ENCODE results near the gene GUCY1A2.
"Not testable (repeated sequence)": the region's sequence is repeated elsewhere in the genome, so short reads cannot be mapped to it uniquely, and the experiment has no call there.

The GUCY1A2 gene

GRCh38 chr11:106794058-106794457, 224.2 kb downstream of the GUCY1A2 start:
- H3K4me3 Mint-ChIP-seq: no peak overlapping the region
- DNase-seq (ENCODE audit: low spot score in 2 of 2) (no peak), ATAC-seq (replicated peaks; ENCODE audit: extremely low read depth, poor library complexity, severe bottlenecking) (no peak)
- no peaks in the 10 kb centered on the region for H3K27me3 Mint-ChIP-seq
- H3K4me1 Mint-ChIP-seq: no peaks in the 10 kb centered on the region
- H3K9me3 Mint-ChIP-seq: peaks cover 15% of the 10 kb centered on the region
- no peak overlapping the region for H3K27ac Mint-ChIP-seq (ENCODE audit: low read depth)
- peaks cover 1% of the 10 kb centered on the region for H3K36me3 Mint-ChIP-seq (ENCODE audit: insufficient read depth)

- peaks cover 10% of the 10 kb centered on the region for H3K9me3 Mint-ChIP-seq
Measured at GRCh38 chr11:106789406-106789805, 228.9 kb downstream of the GUCY1A2 start.

GRCh38 chr11:106787454-106787853, 230.8 kb downstream of the GUCY1A2 start:
- Mint-ChIP-seq H3K9me3 (peaks cover 10% of the 10 kb centered on the region), H3K36me3 (ENCODE audit: insufficient read depth) (no peaks in the 10 kb centered on the region), H3K27ac (ENCODE audit: low read depth) (no peak overlapping the region), H3K27me3 (no peaks in the 10 kb centered on the region), H3K4me1 (no peaks in the 10 kb centered on the region), H3K4me3 (no peak overlapping the region)
- DNase-seq (ENCODE audit: low spot score in 2 of 2) (no peak), ATAC-seq (replicated peaks; ENCODE audit: extremely low read depth, poor library complexity, severe bottlenecking) (no peak)

More at GRCh38 chr11:106789406-106789805, 228.9 kb downstream of the GUCY1A2 start:
- no peaks in the 10 kb centered on the region for H3K27me3 Mint-ChIP-seq
- DNase-seq (ENCODE audit: low spot score in 2 of 2): no peak
- H3K36me3 Mint-ChIP-seq (ENCODE audit: insufficient read depth): no peaks in the 10 kb centered on the region
- H3K27ac Mint-ChIP-seq (ENCODE audit: low read depth): no peak overlapping the region
- no peaks in the 10 kb centered on the region for H3K4me1 Mint-ChIP-seq
- ATAC-seq (replicated peaks; ENCODE audit: extremely low read depth, poor library complexity, severe bottlenecking): no peak
- no peak overlapping the region for H3K4me3 Mint-ChIP-seq

GRCh38 chr11:106785913-106786650, 232.2 kb downstream of the GUCY1A2 start:
- Mint-ChIP-seq H3K27ac (ENCODE audit: low read depth) (no peak overlapping the region), H3K27me3 (no peaks in the 10 kb centered on the region), H3K4me1 (no peaks in the 10 kb centered on the region), H3K36me3 (ENCODE audit: insufficient read depth) (no peaks in the 10 kb centered on the region), H3K4me3 (no peak overlapping the region), H3K9me3 (peaks cover 16% of the 10 kb centered on the region)
- no peak for DNase-seq (ENCODE audit: low spot score in 2 of 2)
- ATAC-seq (replicated peaks; ENCODE audit: extremely low read depth, poor library complexity, severe bottlenecking): no peak

- H3K9me3 Mint-ChIP-seq: peaks cover 22% of the 10 kb centered on the region
- H3K27ac Mint-ChIP-seq (ENCODE audit: low read depth); DNase-seq (ENCODE audit: low spot score in 2 of 2); H3K36me3 Mint-ChIP-seq (ENCODE audit: insufficient read depth); ATAC-seq (replicated peaks; ENCODE audit: extremely low read depth, poor library complexity, severe bottlenecking); H3K4me3 Mint-ChIP-seq; H3K4me1 Mint-ChIP-seq; H3K27me3 Mint-ChIP-seq: not testable (repeated sequence)
Measured at GRCh38 chr11:106777302-106777701, 241.0 kb downstream of the GUCY1A2 start.

- H3K4me1 Mint-ChIP-seq: no peaks in the 10 kb centered on the region
- ATAC-seq (replicated peaks; ENCODE audit: extremely low read depth, poor library complexity, severe bottlenecking) (no peak), DNase-seq (ENCODE audit: low spot score in 2 of 2) (no peak)
- H3K9me3 Mint-ChIP-seq: peaks cover 11% of the 10 kb centered on the region
- no peak overlapping the region for H3K4me3 Mint-ChIP-seq
- H3K27me3 Mint-ChIP-seq: no peaks in the 10 kb centered on the region
- no peaks in the 10 kb centered on the region for H3K36me3 Mint-ChIP-seq (ENCODE audit: insufficient read depth)
- no peak overlapping the region for H3K27ac Mint-ChIP-seq (ENCODE audit: low read depth)
Measured at GRCh38 chr11:106770489-106771085, 247.7 kb downstream of the GUCY1A2 start.

- H3K9me3 Mint-ChIP-seq: no peaks in the 10 kb centered on the region
- no peak overlapping the region for H3K27ac Mint-ChIP-seq (ENCODE audit: low read depth)
- H3K4me3 Mint-ChIP-seq: no peak overlapping the region
- no peaks in the 10 kb centered on the region for H3K27me3 Mint-ChIP-seq
- DNase-seq (ENCODE audit: low spot score in 2 of 2): no peak
- H3K4me1 Mint-ChIP-seq: no peaks in the 10 kb centered on the region
- ATAC-seq (replicated peaks; ENCODE audit: extremely low read depth, poor library complexity, severe bottlenecking): no peak
- no peaks in the 10 kb centered on the region for H3K36me3 Mint-ChIP-seq (ENCODE audit: insufficient read depth)
Measured at GRCh38 chr11:106765469-106766258, 252.6 kb downstream of the GUCY1A2 start.

- no peaks in the 10 kb centered on the region for H3K27me3 Mint-ChIP-seq
- no peak overlapping the region for H3K4me3 Mint-ChIP-seq
- H3K27ac Mint-ChIP-seq (ENCODE audit: low read depth): no peak overlapping the region
- H3K4me1 Mint-ChIP-seq: no peaks in the 10 kb centered on the region
- DNase-seq (ENCODE audit: low spot score in 2 of 2) (no peak), ATAC-seq (replicated peaks; ENCODE audit: extremely low read depth, poor library complexity, severe bottlenecking) (no peak)
- H3K36me3 Mint-ChIP-seq (ENCODE audit: insufficient read depth): no peaks in the 10 kb centered on the region
- H3K9me3 Mint-ChIP-seq: peaks cover 4% of the 10 kb centered on the region
Measured at GRCh38 chr11:106763501-106763900, 254.8 kb downstream of the GUCY1A2 start.

GRCh38 chr11:106761745-106762144, 256.5 kb downstream of the GUCY1A2 start:
- Mint-ChIP-seq H3K4me3 (no peak overlapping the region), H3K27ac (ENCODE audit: low read depth) (no peak overlapping the region), H3K27me3 (no peaks in the 10 kb centered on the region)

GRCh38 chr11:106761240-106761639, 257.0 kb downstream of the GUCY1A2 start:
- Mint-ChIP-seq H3K27me3 (no peaks in the 10 kb centered on the region), H3K27ac (ENCODE audit: low read depth) (no peak overlapping the region), H3K9me3 (peaks cover 15% of the 10 kb centered on the region), H3K36me3 (ENCODE audit: insufficient read depth) (no peaks in the 10 kb centered on the region), H3K4me3 (no peak overlapping the region), H3K4me1 (no peaks in the 10 kb centered on the region)
- ATAC-seq (replicated peaks; ENCODE audit: extremely low read depth, poor library complexity, severe bottlenecking) (no peak), DNase-seq (ENCODE audit: low spot score in 2 of 2) (no peak)

More at GRCh38 chr11:106761745-106762144, 256.5 kb downstream of the GUCY1A2 start:
- Mint-ChIP-seq H3K9me3 (peaks cover 12% of the 10 kb centered on the region), H3K4me1 (no peaks in the 10 kb centered on the region), H3K36me3 (ENCODE audit: insufficient read depth) (no peaks in the 10 kb centered on the region)
- DNase-seq (ENCODE audit: low spot score in 2 of 2) (no peak), ATAC-seq (replicated peaks; ENCODE audit: extremely low read depth, poor library complexity, severe bottlenecking) (no peak)

- ATAC-seq (replicated peaks; ENCODE audit: extremely low read depth, poor library complexity, severe bottlenecking) (no peak), DNase-seq (ENCODE audit: low spot score in 2 of 2) (no peak)
- H3K4me3 Mint-ChIP-seq: no peak overlapping the region
- peaks cover 9% of the 10 kb centered on the region for H3K9me3 Mint-ChIP-seq
- H3K36me3 Mint-ChIP-seq (ENCODE audit: insufficient read depth): no peaks in the 10 kb centered on the region
- H3K27ac Mint-ChIP-seq (ENCODE audit: low read depth): no peak overlapping the region
- no peaks in the 10 kb centered on the region for H3K27me3 Mint-ChIP-seq
- no peaks in the 10 kb centered on the region for H3K4me1 Mint-ChIP-seq
Measured at GRCh38 chr11:106748059-106748458, 270.2 kb downstream of the GUCY1A2 start.

- no peak for ATAC-seq (replicated peaks; ENCODE audit: extremely low read depth, poor library complexity, severe bottlenecking)
- no peak overlapping the region for H3K4me3 Mint-ChIP-seq
- DNase-seq (ENCODE audit: low spot score in 2 of 2): no peak
- no peak overlapping the region for H3K27ac Mint-ChIP-seq (ENCODE audit: low read depth)
- H3K36me3 Mint-ChIP-seq (ENCODE audit: insufficient read depth): no peaks in the 10 kb centered on the region
- H3K9me3 Mint-ChIP-seq: peaks cover 9% of the 10 kb centered on the region
- no peaks in the 10 kb centered on the region for H3K4me1 Mint-ChIP-seq
- no peaks in the 10 kb centered on the region for H3K27me3 Mint-ChIP-seq
Measured at GRCh38 chr11:106745941-106746340, 272.3 kb downstream of the GUCY1A2 start.

Data from central memory CD8-positive, alpha-beta T cell (primary cell).